Measurements from ENCODE around the gene RPL13. TPM values are rescaled to one million over a fixed set of nuclear protein-coding genes. Genes with fewer than 3 reads are reported as not detected.

Gene RPL13
- polyA plus RNA-seq, 1 donor from 2014 or later = 2,685 TPM

DNA sequence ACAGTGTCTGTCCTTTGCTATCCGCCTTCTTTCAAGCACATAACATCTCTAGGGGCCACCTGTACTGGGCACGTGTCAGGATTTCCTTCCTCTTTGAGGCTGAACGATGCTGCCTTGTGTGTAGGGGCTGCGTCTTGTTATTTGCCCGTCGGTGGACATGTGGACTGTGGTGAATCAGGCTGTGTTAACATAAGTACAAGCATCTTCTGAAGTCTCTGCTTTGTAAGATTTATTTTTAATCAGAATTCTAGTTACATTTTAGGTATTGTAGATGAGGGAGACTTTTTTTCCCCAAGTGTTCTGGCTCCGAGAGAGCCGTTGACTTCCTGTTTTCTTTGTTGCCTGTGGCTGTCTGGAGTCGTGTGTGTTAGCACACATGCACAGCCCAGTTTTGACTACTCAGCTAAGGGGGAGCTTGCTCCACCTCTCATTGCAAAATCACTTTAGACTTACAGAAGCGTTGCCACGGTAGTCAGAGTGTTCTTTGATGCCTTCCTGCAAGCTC lies 26.2 kb upstream of the RPL13 start:
- H3K4me2 ChIP-seq (ENCODE audit: low read length) = no peak overlapping the region
- no peaks in the 10 kb centered on the region for H3F3A ChIP-seq (ENCODE audit: insufficient read depth, low read length, poor library complexity, severe bottlenecking)
- no peak overlapping the region for H3K4me3 ChIP-seq (ENCODE audit: low read length)
- no peak overlapping the region for H3K9ac ChIP-seq (ENCODE audit: low read length)
- H2AFZ ChIP-seq (ENCODE audit: low read depth, low read length) = no peak overlapping the region
- H3K79me2 ChIP-seq (replicated peaks; ENCODE audit: insufficient read depth, low read length) = no peaks in the 10 kb centered on the region
- TF ChIP-seq SMC3 (conservative IDR thresholded peaks at IDR 0.05; ENCODE audit: poor library complexity) (no peak), RAD21 (conservative IDR thresholded peaks at IDR 0.05) (no peak), EZH2 (IDR thresholded peaks at IDR 0.05; ENCODE audit: borderline replicate concordance, insufficient read depth, low read length, poor library complexity, severe bottlenecking) (no peak), POLR2AphosphoS5 (IDR thresholded peaks at IDR 0.05) (no peak)
- TF ChIP-seq, protein P1, sequence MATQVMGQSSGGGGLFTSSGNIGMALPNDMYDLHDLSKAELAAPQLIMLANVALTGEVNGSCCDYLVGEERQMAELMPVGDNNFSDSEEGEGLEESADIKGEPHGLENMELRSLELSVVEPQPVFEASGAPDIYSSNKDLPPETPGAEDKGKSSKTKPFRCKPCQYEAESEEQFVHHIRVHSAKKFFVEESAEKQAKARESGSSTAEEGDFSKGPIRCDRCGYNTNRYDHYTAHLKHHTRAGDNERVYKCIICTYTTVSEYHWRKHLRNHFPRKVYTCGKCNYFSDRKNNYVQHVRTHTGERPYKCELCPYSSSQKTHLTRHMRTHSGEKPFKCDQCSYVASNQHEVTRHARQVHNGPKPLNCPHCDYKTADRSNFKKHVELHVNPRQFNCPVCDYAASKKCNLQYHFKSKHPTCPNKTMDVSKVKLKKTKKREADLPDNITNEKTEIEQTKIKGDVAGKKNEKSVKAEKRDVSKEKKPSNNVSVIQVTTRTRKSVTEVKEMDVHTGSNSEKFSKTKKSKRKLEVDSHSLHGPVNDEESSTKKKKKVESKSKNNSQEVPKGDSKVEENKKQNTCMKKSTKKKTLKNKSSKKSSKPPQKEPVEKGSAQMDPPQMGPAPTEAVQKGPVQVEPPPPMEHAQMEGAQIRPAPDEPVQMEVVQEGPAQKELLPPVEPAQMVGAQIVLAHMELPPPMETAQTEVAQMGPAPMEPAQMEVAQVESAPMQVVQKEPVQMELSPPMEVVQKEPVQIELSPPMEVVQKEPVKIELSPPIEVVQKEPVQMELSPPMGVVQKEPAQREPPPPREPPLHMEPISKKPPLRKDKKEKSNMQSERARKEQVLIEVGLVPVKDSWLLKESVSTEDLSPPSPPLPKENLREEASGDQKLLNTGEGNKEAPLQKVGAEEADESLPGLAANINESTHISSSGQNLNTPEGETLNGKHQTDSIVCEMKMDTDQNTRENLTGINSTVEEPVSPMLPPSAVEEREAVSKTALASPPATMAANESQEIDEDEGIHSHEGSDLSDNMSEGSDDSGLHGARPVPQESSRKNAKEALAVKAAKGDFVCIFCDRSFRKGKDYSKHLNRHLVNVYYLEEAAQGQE (IDR thresholded peaks at IDR 0.05; ENCODE audit: borderline replicate concordance) = no peak
- no peaks in the 10 kb centered on the region for H3K27me3 ChIP-seq (ENCODE audit: insufficient read depth, low read depth, low read length)
- H3K9me2 ChIP-seq (ENCODE audit: insufficient read depth, low read length) = no peaks in the 10 kb centered on the region
- H3K27ac ChIP-seq (ENCODE audit: low read length) = no peak overlapping the region
- H3K36me3 ChIP-seq (ENCODE audit: insufficient read depth, low read length) = peaks cover 1% of the 10 kb centered on the region
- no peaks in the 10 kb centered on the region for H4K20me1 ChIP-seq (ENCODE audit: insufficient read depth)
- H3K9me3 ChIP-seq (ENCODE audit: low read length) = no peaks in the 10 kb centered on the region

DNA sequence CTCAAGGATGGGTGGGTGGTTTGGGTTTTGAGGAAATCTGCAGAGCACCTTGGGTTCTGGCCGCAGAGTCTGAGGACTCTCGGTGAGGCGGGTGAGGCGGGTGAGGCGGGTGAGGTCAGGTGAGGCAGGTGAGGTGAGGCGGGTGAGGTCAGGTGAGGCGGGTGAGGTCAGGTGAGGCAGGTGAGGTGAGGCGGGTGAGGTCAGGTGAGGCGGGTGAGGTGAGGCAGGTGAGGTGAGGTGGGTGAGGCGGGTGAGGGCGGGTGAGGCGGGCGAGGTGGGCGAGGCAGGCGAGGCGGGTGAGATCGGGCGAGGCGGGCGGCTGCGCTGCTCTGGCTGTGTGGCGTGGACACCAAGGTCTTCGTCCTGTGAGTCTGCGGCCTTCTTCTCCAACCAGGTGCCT lies 24.1 kb upstream of the RPL13 start:
- H3K79me2 ChIP-seq (replicated peaks; ENCODE audit: insufficient read depth, low read length) = no peaks in the 10 kb centered on the region
- no peaks in the 10 kb centered on the region for H3K9me2 ChIP-seq (ENCODE audit: insufficient read depth, low read length)
- no peaks in the 10 kb centered on the region for H4K20me1 ChIP-seq (ENCODE audit: insufficient read depth)
- no peaks in the 10 kb centered on the region for H3K36me3 ChIP-seq (ENCODE audit: insufficient read depth, low read length)
- TF ChIP-seq EP300 (conservative IDR thresholded peaks at IDR 0.05; ENCODE audit: poor library complexity, severe bottlenecking) (no peak), POLR2AphosphoS5 (IDR thresholded peaks at IDR 0.05) (no peak), TAF1 (IDR thresholded peaks at IDR 0.05; ENCODE audit: low read depth) (no peak)
- TF ChIP-seq, protein P2, sequence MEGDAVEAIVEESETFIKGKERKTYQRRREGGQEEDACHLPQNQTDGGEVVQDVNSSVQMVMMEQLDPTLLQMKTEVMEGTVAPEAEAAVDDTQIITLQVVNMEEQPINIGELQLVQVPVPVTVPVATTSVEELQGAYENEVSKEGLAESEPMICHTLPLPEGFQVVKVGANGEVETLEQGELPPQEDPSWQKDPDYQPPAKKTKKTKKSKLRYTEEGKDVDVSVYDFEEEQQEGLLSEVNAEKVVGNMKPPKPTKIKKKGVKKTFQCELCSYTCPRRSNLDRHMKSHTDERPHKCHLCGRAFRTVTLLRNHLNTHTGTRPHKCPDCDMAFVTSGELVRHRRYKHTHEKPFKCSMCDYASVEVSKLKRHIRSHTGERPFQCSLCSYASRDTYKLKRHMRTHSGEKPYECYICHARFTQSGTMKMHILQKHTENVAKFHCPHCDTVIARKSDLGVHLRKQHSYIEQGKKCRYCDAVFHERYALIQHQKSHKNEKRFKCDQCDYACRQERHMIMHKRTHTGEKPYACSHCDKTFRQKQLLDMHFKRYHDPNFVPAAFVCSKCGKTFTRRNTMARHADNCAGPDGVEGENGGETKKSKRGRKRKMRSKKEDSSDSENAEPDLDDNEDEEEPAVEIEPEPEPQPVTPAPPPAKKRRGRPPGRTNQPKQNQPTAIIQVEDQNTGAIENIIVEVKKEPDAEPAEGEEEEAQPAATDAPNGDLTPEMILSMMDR (IDR thresholded peaks at IDR 0.05; ENCODE audit: poor library complexity, severe bottlenecking) = no peak
- H3K27me3 ChIP-seq (ENCODE audit: insufficient read depth, low read depth, low read length) = no peaks in the 10 kb centered on the region
- H3K9me3 ChIP-seq (ENCODE audit: low read length) = no peaks in the 10 kb centered on the region
- no peak overlapping the region for H3K4me3 ChIP-seq (ENCODE audit: low read length)
- H3K9ac ChIP-seq (ENCODE audit: low read length) = no peak overlapping the region
- H3K4me2 ChIP-seq (ENCODE audit: low read length) = no peak overlapping the region
- no peak overlapping the region for H2AFZ ChIP-seq (ENCODE audit: low read depth, low read length)
- H3K27ac ChIP-seq (ENCODE audit: low read length) = no peak overlapping the region
- no peaks in the 10 kb centered on the region for H3F3A ChIP-seq (ENCODE audit: insufficient read depth, low read length, poor library complexity, severe bottlenecking)

DNA sequence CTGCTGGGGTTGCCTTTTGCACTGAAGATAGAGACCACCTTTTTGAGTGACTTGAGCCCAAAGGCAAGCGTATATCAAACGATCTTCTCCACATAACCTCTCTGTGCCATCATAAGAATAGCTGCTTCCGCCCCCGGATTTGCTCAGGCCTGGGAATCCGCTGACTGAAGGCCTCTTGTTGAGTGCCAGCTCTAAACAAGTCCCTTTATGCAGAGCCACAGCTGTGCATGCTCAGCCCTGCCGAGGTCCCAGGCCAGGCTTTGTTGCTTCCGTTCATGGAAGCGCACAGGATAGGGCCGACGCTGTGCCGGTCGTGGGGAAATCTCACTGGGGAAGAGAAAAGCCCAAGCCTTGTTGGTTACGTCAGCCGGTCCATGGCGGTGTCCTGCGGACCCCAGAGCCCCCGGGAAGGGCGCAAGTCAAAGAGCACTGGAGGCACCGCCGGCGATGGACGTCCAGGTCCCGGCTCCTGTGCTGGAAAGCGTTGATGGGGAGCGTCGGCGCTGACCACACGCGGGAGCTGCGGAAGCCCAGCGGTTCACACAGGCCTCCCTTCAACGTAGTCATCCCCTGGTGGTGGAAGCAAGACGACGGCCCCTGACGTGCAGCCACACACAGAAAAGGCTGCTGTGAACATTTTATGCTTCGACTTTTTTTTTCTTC lies 23.5 kb upstream of the RPL13 start:
- no peaks in the 10 kb centered on the region for H4K20me1 ChIP-seq (ENCODE audit: insufficient read depth)
- no peak overlapping the region for H3K4me2 ChIP-seq (ENCODE audit: low read length)
- no peak overlapping the region for H3K9ac ChIP-seq (ENCODE audit: low read length)
- no peaks in the 10 kb centered on the region for H3F3A ChIP-seq (ENCODE audit: insufficient read depth, low read length, poor library complexity, severe bottlenecking)
- no peak overlapping the region for H2AFZ ChIP-seq (ENCODE audit: low read depth, low read length)
- no peaks in the 10 kb centered on the region for H3K9me2 ChIP-seq (ENCODE audit: insufficient read depth, low read length)
- no peaks in the 10 kb centered on the region for H3K27me3 ChIP-seq (ENCODE audit: insufficient read depth, low read depth, low read length)
- no peak overlapping the region for H3K4me3 ChIP-seq (ENCODE audit: low read length)
- no peaks in the 10 kb centered on the region for H3K9me3 ChIP-seq (ENCODE audit: low read length)
- TF ChIP-seq, protein P2 (IDR thresholded peaks at IDR 0.05; ENCODE audit: poor library complexity, severe bottlenecking) = no peak
- TF ChIP-seq EZH2 (IDR thresholded peaks at IDR 0.05; ENCODE audit: borderline replicate concordance, insufficient read depth, low read length, poor library complexity, severe bottlenecking) = no peak
- no peak for TF ChIP-seq SMC3 (conservative IDR thresholded peaks at IDR 0.05; ENCODE audit: poor library complexity)
- TF ChIP-seq RAD21 (conservative IDR thresholded peaks at IDR 0.05) = no peak
- no peak for TF ChIP-seq MXI1 (conservative IDR thresholded peaks at IDR 0.05; ENCODE audit: poor library complexity, severe bottlenecking)
- no peak for TF ChIP-seq POLR2AphosphoS5 (IDR thresholded peaks at IDR 0.05)
- TF ChIP-seq, protein P1 (IDR thresholded peaks at IDR 0.05; ENCODE audit: borderline replicate concordance) = no peak
- TF ChIP-seq EP300 (conservative IDR thresholded peaks at IDR 0.05; ENCODE audit: poor library complexity, severe bottlenecking) = no peak
- TF ChIP-seq TAF1 (IDR thresholded peaks at IDR 0.05; ENCODE audit: low read depth) = no peak
- no peaks in the 10 kb centered on the region for H3K36me3 ChIP-seq (ENCODE audit: insufficient read depth, low read length)
- no peaks in the 10 kb centered on the region for H3K79me2 ChIP-seq (replicated peaks; ENCODE audit: insufficient read depth, low read length)
- no peak overlapping the region for H3K27ac ChIP-seq (ENCODE audit: low read length)

Measured in neural cell (in vitro differentiated cells).